HG02870 (cell line): Measurements from ENCODE around the gene PMM2.
"Not testable (repeated sequence)": the region's sequence is repeated elsewhere in the genome, so short reads cannot be mapped to it uniquely, and the experiment has no call there.

ENCODE experiments used
- ATAC-seq: cut with Tn5 transposase; IDR thresholded peaks from one replicate; pipeline ENCODE4 v1.9.1; 2021; ENCODE audit warnings: mild to moderate bottlenecking, moderate library complexity; ENCODE audit not compliant: unreplicated experiment

The PMM2 gene

GRCh38 chr16:8781797-8782196 lies 15.8 kb upstream of the PMM2 start:
- no peak for ATAC-seq

- ATAC-seq, result no peak
Observed at GRCh38 chr16:8782673-8783072, 15.0 kb upstream of the PMM2 start.

- ATAC-seq, result no peak
Observed at GRCh38 chr16:8785408-8785807, 12.2 kb upstream of the PMM2 start.

GRCh38 chr16:8786316-8786715 lies 11.3 kb upstream of the PMM2 start:
- not testable (repeated sequence) for ATAC-seq

- ATAC-seq, result no peak
Observed at GRCh38 chr16:8788578-8789172, 9.0 kb upstream of the PMM2 start.

- ATAC-seq, result no peak
Observed at GRCh38 chr16:8795091-8795490, 2.5 kb upstream of the PMM2 start.

- ATAC-seq, result no peak
Observed at GRCh38 chr16:8795818-8796217, 1.8 kb upstream of the PMM2 start.

GRCh38 chr16:8796469-8797363 lies 923 bp upstream of the PMM2 start:
- no peak for ATAC-seq

- peak; percentile 2 for ATAC-seq
Observed at GRCh38 chr16:8798174-8798527, 512 bp downstream of the PMM2 start.

GRCh38 chr16:8798535-8799157 lies 1.0 kb downstream of the PMM2 start:
- no peak for ATAC-seq

GRCh38 chr16:8801701-8802100 lies 4.1 kb downstream of the PMM2 start:
- ATAC-seq, result no peak

- ATAC-seq, result not testable (repeated sequence)
Observed at GRCh38 chr16:8803733-8804132, 6.1 kb downstream of the PMM2 start.

GRCh38 chr16:8804313-8804712 lies 6.7 kb downstream of the PMM2 start:
- no peak for ATAC-seq

- no peak for ATAC-seq
Observed at GRCh38 chr16:8806272-8806983, 8.8 kb downstream of the PMM2 start.

GRCh38 chr16:8807189-8807588 lies 9.6 kb downstream of the PMM2 start:
- no peak for ATAC-seq

- ATAC-seq, result no peak
Observed at GRCh38 chr16:8808009-8808408, 10.4 kb downstream of the PMM2 start.

GRCh38 chr16:8808613-8809353 lies 11.1 kb downstream of the PMM2 start:
- ATAC-seq, result no peak

GRCh38 chr16:8812162-8812843 lies 14.7 kb downstream of the PMM2 start:
- no peak for ATAC-seq

GRCh38 chr16:8814095-8814806 lies 16.6 kb downstream of the PMM2 start:
- no peak for ATAC-seq
